Fibroblast of lung (primary cell): ENCODE measurements around the gene DHRS2. TPM values are rescaled to one million over a fixed set of nuclear protein-coding genes. Genes with fewer than 3 reads are reported as not detected.

Experiments
- DNase-seq, 2 donors: peaks; one replicate each; pipeline versions ENCODE4 v3.0.0 to v3.0.0-alpha.2; 2010; ENCODE audit warnings: low read depth in 2 of 2
- H2AFZ ChIP-seq: 2 replicates; pipeline ENCODE4 v1.5.1; 2012; ENCODE audit warnings: low read length, control low read depth, inconsistent platforms
- H3K27ac ChIP-seq: 2 replicates; pipeline ENCODE4 v1.5.1; 2011; ENCODE audit warnings: low read length, control low read depth; ENCODE audit not compliant: insufficient read depth
- H3K27me3 ChIP-seq: 2 replicates; pipeline ENCODE4 v1.5.1; 2011; ENCODE audit warnings: mild to moderate bottlenecking, low read length; ENCODE audit not compliant: control insufficient read depth, insufficient read depth
- H3K36me3 ChIP-seq: 2 replicates; pipeline ENCODE4 v1.5.1; 2011; ENCODE audit warnings: low read length; ENCODE audit not compliant: control insufficient read depth, insufficient read depth
- H3K4me1 ChIP-seq: 2 replicates; pipeline ENCODE4 v1.5.1; 2011; ENCODE audit warnings: low read length; ENCODE audit not compliant: control insufficient read depth, insufficient read depth; ENCODE audit errors: extremely low read depth
- H3K4me2 ChIP-seq: 2 replicates; pipeline ENCODE4 v1.5.1; 2011; ENCODE audit warnings: low read length, control low read depth; ENCODE audit not compliant: insufficient read depth; ENCODE audit errors: extremely low read depth
- H3K4me3 ChIP-seq, 4 experiments: fragments of 200-600 bp in 1 of 4; sonication (generic) in 1 of 4; replicated peaks in 1 of 4; 2 replicates each; pipeline ENCODE4 v1.5.1; 2011 to 2016; ENCODE audit warnings: low read length in 4 of 4, low read depth in 3 of 4, mild to moderate bottlenecking in 3 of 4, control low read depth in 2 of 4, inconsistent platforms in 1 of 4, mixed read lengths in 1 of 4; ENCODE audit not compliant: insufficient read depth in 1 of 4; ENCODE audit errors: control extremely low read depth in 1 of 4
- H3K79me2 ChIP-seq: 2 replicates; pipeline ENCODE4 v1.5.1; 2012; ENCODE audit warnings: mild to moderate bottlenecking, low read length, inconsistent platforms; ENCODE audit not compliant: control insufficient read depth, insufficient read depth
- H3K9ac ChIP-seq: 2 replicates; pipeline ENCODE4 v1.5.1; 2011; ENCODE audit warnings: mild to moderate bottlenecking, low read length, control low read depth; ENCODE audit not compliant: insufficient read depth
- H3K9me3 ChIP-seq: 2 replicates; pipeline ENCODE4 v1.5.1; 2012; ENCODE audit warnings: low read depth, low read length; ENCODE audit not compliant: control insufficient read depth, insufficient read depth
- H4K20me1 ChIP-seq: 2 replicates; pipeline ENCODE4 v1.5.1; 2011; ENCODE audit warnings: low read length; ENCODE audit not compliant: control insufficient read depth, insufficient read depth; ENCODE audit errors: extremely low read depth
- EZH2 ChIP-seq: IDR thresholded peaks from 2 replicates; pipeline ENCODE4 v1.5.1; 2012; ENCODE audit warnings: low read length, control low read depth, mild to moderate bottlenecking; ENCODE audit errors: missing control alignments
- polyA plus RNA-seq, 2 donors: library from polyadenylated mRNA; depleted of rRNA in 1 of 2; stranded (reverse) in 1 of 2; unstranded in 1 of 2; fragments of >200 nt; gene quantifications; 2 replicates each; pipeline ENCODE4 v1.2.1, GENCODE V29; 2011 to 2012; ENCODE audit warnings: missing spikeins in 1 of 2
- total RNA-seq: library from RNA; depleted of rRNA; stranded (reverse); fragments of >200 nt; gene quantifications from 2 replicates; pipeline ENCODE4 v1.2.1, GENCODE V29; 2014
- TF ChIP-seq, protein P1 (sequence below), 2 donors: IDR thresholded peaks in 1 of 2; conservative IDR thresholded peaks in 1 of 2; 1 replicate in 1 of 2; 2 replicates in 1 of 2; pipeline ENCODE4 v1.5.1; 2011 to 2012; ENCODE audit warnings: low read length in 2 of 2, control low read depth in 1 of 2, inconsistent platforms in 1 of 2, low read depth in 1 of 2, mild to moderate bottlenecking in 1 of 2

Gene DHRS2
- total and polyA plus RNA-seq, 2 donors (not counting 1 experiment from before 2014, with no cell fraction given) = 0.02 TPM; not detected in 1

DNA sequence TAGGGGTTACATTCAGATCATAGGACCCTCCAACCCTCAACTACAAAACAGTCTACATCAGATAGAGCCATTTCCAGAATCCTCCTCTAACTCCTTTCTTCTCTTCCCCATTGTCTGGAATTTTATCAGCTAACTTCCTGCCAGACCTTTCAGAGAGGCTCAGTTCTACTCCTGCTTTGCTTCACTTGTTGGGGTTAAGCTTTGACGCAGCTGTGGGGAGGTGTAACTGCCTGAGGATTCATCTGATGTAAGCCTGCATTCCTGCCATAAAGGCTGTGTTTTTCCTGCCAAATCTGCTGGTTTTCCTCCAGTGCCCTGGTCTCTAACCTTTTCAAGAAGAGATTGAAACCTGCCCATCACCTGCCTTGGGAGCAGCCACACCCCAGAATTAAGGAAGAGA lies 16.9 kb downstream of the DHRS2 start:
- no peak overlapping the region for H3K9ac ChIP-seq
- no peaks in the 10 kb centered on the region for H3K9me3 ChIP-seq
- H3K36me3 ChIP-seq = no peaks in the 10 kb centered on the region
- H3K4me2 ChIP-seq = no peak overlapping the region
- no peaks in the 10 kb centered on the region for H3K27me3 ChIP-seq
- no peak for DNase-seq
- H3K4me1 ChIP-seq = no peaks in the 10 kb centered on the region
- H3K4me3 ChIP-seq = no peak overlapping the region
- no peak overlapping the region for H2AFZ ChIP-seq
- H4K20me1 ChIP-seq = no peaks in the 10 kb centered on the region
- no peaks in the 10 kb centered on the region for H3K79me2 ChIP-seq
- TF ChIP-seq, protein P1, sequence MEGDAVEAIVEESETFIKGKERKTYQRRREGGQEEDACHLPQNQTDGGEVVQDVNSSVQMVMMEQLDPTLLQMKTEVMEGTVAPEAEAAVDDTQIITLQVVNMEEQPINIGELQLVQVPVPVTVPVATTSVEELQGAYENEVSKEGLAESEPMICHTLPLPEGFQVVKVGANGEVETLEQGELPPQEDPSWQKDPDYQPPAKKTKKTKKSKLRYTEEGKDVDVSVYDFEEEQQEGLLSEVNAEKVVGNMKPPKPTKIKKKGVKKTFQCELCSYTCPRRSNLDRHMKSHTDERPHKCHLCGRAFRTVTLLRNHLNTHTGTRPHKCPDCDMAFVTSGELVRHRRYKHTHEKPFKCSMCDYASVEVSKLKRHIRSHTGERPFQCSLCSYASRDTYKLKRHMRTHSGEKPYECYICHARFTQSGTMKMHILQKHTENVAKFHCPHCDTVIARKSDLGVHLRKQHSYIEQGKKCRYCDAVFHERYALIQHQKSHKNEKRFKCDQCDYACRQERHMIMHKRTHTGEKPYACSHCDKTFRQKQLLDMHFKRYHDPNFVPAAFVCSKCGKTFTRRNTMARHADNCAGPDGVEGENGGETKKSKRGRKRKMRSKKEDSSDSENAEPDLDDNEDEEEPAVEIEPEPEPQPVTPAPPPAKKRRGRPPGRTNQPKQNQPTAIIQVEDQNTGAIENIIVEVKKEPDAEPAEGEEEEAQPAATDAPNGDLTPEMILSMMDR (conservative IDR thresholded peaks at IDR 0.05 in 1 of 2, IDR thresholded peaks at IDR 0.05 in 1 of 2; ENCODE audit: low read depth in 1 of 2, low read length in 2 of 2) = no peak
- TF ChIP-seq EZH2 = no peak
- H3K27ac ChIP-seq = no peak overlapping the region

GRCh38 chr14:23654231-23654630 lies 18.1 kb downstream of the DHRS2 start:
- no peak overlapping the region for H3K27ac ChIP-seq
- H3K9ac ChIP-seq = no peak overlapping the region
- H3K4me2 ChIP-seq = no peak overlapping the region
- H4K20me1 ChIP-seq = no peaks in the 10 kb centered on the region
- no peak for TF ChIP-seq EZH2
- TF ChIP-seq, protein P1 (conservative IDR thresholded peaks at IDR 0.05 in 1 of 2, IDR thresholded peaks at IDR 0.05 in 1 of 2; ENCODE audit: low read depth in 1 of 2, low read length in 2 of 2) = no peak
- H3K4me3 ChIP-seq = no peak overlapping the region
- no peaks in the 10 kb centered on the region for H3K9me3 ChIP-seq
- no peaks in the 10 kb centered on the region for H3K79me2 ChIP-seq
- no peaks in the 10 kb centered on the region for H3K27me3 ChIP-seq
- no peak overlapping the region for H2AFZ ChIP-seq
- no peaks in the 10 kb centered on the region for H3K4me1 ChIP-seq
- DNase-seq = no peak
- no peaks in the 10 kb centered on the region for H3K36me3 ChIP-seq

DNA sequence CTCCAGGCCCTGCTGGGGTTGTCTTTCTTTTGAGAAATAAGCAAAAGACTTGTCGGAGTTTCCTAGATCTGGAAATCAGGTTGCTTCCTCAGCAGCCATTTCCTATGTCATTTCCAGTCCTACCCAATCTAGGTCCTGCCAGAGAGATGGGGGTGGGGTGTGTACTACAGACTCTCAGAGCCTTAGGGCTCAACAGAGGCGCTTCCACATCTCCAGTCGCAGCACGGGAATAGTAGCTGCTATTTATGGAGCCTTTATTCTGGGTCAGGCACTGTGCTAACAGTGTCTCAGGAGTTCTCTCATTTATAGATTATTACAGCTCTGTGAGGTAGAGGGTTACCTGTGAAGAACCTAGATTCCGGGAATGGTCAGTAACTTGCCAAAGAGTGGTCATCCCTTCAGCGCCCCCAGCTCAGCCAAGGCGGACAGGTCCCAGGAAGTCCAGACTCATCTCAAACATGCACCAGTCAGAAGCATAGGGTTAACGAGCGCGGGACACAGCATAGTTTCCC lies 21.9 kb downstream of the DHRS2 start:
- Histone ChIP-seq H3K4me1 (no peaks in the 10 kb centered on the region), H3K4me3 (no peak overlapping the region), H3K79me2 (no peaks in the 10 kb centered on the region), H3K27me3 (no peaks in the 10 kb centered on the region), H2AFZ (no peak overlapping the region), H3K4me2 (no peak overlapping the region), H3K36me3 (no peaks in the 10 kb centered on the region), H3K9me3 (no peaks in the 10 kb centered on the region), H4K20me1 (no peaks in the 10 kb centered on the region), H3K9ac (no peak overlapping the region), H3K27ac (no peak overlapping the region)
- no peak for TF ChIP-seq EZH2
- TF ChIP-seq, protein P1 (conservative IDR thresholded peaks at IDR 0.05 in 1 of 2, IDR thresholded peaks at IDR 0.05 in 1 of 2; ENCODE audit: low read depth in 1 of 2, low read length in 2 of 2) = no peak
- no peak for DNase-seq
